Amniotic stem cell (primary cell): ENCODE results near the gene IL18R1.
"Not testable (repeated sequence)": the region's sequence is repeated elsewhere in the genome, so short reads cannot be mapped to it uniquely, and the experiment has no call there.

Experiments used
- DNase-seq: peaks from one replicate; lab custom pipeline; 2025; lab: John Stamatoyannopoulos, UW

Gene IL18R1

GRCh38 chr2:102355526-102356380 lies at the start of gene IL18R1:
Gene IL18R1 (plus strand): TSS chr2:102355796. CDS start chr2:102362661, 6,865 bp downstream.
- DNase-seq, result peak; percentile 32

- no peak for DNase-seq
Observed at GRCh38 chr2:102306125-102306524, 49.5 kb upstream of the IL18R1 start.

DNA sequence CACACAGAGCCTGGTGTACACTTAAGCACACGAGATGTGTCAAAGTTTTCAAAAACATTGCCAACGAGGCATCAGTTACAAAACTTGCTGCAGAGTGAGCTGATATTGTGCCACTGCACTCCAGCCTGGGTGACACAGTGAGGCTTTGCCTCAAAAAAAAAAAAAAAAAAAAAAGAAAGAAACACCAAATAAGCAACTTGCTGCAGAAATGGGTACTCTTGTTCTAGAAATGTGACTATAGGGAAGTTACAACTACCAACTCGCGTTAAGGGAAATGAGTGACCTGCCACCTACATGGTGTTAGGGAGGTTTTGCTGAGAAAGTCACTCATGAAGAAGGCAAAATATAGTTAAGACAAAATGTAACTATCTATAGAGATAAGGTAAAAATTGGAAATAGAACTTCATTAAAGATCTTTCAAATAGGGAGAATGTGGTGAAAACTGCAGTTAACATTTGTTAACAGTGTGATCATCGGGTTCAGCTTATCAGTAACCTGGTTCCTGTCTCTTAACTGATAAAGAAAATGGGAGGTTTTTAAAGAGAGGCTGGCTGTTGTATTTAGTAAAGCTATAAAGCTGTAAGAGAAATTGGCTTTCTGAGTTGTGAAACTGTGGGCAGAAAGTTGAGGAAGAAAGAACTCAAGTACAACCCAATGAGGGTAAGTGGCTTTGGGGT lies 44.5 kb upstream of the IL18R1 start, which contains the start of gene IL1RL1:
Gene IL1RL1 (plus strand): TSS at position 600 of the 677 bp plus-strand sequence. CDS start 26,702 bp downstream, outside the sequence.
- no peak for DNase-seq

GRCh38 chr2:102313025-102313424 lies 42.6 kb upstream of the IL18R1 start:
- no peak for DNase-seq

DNA sequence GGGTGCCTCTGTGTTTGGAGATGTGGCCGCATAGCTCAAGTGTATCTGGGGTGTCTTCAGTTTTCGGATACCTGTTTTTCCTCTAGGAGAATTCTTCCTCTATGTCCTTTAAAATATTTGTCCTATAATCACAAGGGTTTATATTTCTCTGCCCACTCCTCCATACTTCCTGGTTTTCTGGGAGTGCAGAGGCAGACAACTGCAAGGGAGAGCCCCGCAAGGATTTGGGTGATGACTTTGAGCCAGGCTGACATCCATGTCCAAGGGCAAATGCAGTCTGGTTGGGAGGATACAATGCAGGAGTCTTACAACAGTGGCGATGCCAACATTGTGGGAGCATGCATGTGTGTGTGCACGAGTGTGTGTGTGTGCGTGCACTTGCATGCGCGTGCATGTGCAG lies 42.1 kb upstream of the IL18R1 start:
- DNase-seq, result no peak

DNA sequence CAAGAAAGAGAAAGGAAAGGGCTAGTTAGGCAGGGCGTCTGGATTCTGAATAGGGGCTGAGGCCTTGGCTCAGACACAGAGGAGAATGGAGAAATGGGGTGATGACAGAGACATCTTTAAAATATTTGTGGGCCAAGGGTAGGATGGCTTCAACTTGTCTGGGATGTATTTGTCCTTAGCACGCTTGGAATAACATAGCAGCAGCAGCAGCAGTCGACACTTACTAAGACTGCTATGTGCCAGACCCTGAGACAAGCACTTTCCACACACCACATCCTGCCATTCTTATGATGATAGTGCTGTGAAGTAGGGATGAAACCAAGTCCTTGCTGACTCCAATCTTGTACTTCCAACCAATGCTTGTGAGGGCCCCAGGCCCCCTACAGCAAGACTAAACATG lies 41.6 kb upstream of the IL18R1 start:
- no peak for DNase-seq

DNA sequence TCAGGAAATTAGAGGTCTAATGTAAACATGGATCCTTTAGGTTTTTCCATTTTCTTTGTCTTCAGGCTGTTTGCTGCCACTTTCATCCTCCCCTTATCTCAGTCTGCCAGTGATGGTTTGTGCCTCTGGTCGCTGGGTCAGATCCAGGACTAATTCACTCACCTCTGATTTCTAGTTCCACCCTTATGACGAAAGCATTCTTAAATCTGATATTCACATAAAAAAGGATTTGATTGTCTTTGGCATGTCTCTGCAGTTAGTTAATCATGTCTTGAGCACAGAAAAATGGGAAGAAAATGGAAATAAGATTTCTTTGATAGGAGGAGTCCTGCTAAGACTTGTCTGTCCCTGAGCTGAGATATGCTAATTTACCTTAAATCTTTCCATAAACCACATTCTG lies 39.7 kb upstream of the IL18R1 start:
- no peak for DNase-seq

DNA sequence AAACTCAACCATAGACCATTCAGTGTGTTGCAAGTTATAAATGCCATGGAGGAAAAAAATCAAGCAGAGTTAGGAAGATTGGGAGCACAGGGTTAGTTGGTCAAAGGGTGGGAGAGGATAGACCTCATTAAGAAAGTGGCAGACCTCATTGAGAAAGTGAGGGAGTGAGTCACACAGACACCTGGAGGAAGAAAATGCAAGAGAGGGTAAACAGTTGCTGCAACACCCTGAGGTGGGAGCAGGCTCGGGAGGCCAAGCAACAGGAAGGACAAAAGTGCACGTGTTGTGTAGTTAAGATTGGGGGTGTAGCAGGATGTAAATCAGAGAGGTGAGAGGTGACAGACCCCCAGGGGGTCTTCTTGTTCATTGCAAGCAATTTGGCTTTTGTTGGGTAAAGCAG lies 37.9 kb upstream of the IL18R1 start:
- DNase-seq, result no peak

- no peak for DNase-seq
Observed at GRCh38 chr2:102318437-102318836, 37.2 kb upstream of the IL18R1 start.

DNA sequence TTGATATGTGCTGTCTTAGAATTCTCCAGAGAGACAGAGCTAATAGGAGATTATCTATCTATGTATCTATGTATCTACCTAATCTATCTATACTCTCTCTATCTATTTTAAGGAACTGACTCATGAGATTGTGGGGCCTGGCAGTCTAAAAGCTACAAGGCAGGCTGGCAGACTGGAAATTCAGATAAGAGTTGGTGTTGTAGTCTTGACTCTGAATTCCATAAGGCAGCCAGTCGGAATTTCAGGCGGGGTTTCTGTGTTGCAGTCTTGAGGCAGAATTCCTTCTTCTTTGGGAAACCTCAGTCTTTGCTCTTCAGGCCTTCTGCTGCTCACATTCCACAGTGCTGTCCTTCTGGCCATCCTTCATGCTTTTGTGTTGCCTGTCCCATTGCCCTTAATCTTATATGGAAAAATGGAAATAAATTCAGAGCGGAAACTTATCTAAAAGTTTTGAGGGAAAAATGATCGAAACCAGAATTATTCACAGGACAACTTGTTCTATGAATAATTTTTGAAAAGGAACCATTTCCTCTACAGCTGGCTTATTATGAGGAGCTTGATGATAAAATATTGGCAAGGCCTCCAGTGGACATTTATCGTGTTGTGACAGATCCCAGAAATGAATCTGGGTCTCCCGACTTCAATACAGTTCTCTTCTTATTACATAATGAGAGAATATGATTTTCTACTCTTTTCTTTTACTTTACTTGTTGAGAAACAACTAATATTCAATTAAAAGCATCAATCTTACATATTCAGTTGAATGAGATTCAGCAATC lies 33.5 kb upstream of the IL18R1 start:
- no peak for DNase-seq

DNA sequence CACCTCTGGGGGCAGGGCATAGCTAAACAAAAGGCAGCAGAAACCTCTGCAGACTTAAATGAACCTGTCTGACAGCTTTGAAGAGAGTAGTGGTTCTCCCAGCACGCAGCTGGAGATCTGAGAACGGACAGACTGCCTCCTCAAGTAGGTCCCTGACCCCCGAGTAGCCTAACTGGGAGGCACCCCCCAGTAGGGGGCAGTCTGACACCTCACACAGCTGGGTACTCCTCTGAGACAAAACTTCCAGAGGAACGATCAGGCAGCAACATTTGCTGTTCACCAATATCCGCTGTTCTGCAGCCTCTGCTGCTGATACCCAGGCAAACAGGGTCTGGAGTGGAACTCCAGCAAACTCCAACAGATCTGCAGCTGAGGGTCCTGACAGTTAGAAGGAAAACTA lies 30.7 kb upstream of the IL18R1 start:
- not testable (repeated sequence) for DNase-seq

DNA sequence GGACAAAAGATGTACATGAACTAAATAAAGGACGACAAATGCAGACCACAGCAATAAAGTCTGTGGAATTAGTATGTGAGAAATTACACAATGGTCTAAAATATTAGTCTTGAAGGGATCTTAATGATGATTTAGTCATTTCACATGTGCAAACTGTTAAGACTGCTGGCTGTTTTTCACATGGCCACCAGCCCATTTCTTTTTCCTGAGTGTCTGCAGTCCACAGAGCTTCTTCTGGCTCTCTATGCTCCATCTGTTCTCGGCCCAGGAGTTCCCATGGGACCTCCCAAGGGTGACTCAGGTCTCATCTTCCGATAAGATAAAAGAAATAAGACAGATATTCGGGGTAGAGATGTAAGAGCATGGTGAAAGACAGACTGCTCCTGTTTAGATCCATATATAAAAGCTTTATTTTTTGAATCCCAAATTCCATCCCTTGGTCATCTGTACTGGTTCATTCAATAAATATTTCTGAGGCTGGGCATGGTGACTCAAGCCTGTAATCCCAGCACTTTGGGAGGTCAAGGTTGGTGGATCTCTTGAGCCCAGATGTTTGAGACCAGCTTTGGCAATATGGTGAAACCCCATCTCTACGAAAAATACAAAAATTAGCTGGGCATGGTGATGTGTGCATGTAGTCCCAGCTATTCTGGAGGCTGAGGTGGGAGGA lies 24.1 kb upstream of the IL18R1 start:
- no peak for DNase-seq

- no peak for DNase-seq
Observed at GRCh38 chr2:102334486-102334885, 21.1 kb upstream of the IL18R1 start.

GRCh38 chr2:102335871-102336366 lies 19.7 kb upstream of the IL18R1 start:
- no peak for DNase-seq

DNA sequence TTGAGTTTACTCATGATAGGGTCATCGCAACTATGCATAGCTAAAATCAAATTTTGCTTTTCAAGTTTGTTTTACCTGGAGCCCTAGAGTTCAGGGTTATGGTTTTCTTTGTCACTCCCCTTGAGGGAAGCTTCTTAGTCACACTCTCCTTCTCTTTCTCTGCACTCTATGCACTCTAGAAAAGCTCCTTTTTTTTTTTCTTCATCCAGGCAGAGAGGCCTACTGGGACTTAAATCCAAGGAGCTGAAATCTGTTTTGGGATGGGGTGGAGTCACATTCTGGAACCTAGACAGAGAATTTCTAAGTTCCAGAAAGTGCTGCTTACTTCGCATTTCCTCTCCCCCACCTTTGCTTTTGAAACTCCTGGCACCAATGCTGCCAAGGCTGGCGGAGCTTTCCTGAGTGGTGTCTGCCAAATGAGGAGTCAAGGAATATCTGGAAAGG lies 19.1 kb upstream of the IL18R1 start:
- no peak for DNase-seq

- no peak for DNase-seq
Observed at GRCh38 chr2:102337012-102337411, 18.6 kb upstream of the IL18R1 start.

DNA sequence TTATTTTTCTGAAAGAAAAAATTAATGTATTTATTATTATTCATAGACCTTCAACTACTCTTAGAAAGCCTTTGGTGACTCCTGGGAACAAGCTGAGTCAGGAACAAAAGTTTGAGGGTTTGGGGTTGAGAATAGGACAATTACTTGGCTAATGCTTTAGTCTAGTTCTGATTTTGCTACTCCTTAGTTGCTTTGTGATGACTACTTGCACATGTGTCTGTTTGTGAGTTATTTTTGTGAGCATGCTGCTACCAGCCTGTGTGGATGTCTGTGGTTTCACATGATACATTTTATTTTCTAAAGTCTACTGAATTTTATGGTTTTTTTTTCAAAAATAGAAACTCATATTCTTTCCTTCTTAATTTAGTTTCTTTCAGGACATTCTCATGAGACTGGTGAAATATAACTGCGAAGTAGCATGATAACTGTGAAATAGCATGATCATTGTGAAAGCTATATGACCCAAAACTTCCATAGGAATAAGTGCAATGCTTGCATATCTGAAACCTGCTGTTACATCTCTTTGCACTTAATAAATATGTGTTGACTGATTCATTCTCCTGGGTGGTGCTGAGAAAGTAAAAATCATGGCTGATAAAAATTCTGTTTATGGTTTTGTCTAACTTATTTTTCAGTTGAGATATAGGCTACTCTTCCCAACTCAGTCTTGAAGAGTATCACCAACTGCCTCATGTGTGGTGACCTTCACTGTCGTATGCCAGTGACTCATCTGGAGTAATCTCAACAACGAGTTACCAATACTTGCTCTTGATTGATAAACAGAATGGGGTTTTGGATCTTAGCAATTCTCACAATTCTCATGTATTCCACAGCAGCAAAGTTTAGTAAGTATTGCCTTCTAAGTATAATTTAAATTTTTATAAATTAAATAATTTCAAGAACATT lies 17.9 kb upstream of the IL18R1 start:
- no peak for DNase-seq

- no peak for DNase-seq
Observed at GRCh38 chr2:102340778-102341177, 14.8 kb upstream of the IL18R1 start.

- DNase-seq, result no peak
Observed at GRCh38 chr2:102342888-102343287, 12.7 kb upstream of the IL18R1 start.

DNA sequence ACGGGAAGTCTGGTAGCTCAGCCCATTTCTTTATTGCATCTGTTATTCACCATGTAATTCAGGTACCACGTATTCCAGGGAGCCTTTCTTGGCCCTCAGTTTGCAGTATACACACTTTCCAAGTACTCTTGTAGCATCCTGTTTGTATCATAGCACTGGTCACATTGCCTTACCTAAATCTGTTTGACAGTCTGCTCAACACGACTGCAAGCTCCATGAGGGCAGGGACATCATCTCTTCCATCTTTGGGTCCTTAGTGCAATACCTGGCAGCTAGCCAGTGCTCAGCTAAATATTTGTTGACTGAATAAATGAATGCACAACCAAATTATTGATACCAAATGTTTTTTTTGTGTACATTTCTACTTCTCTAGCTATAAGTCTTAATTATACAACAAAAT lies 11.2 kb upstream of the IL18R1 start:
- no peak for DNase-seq
